HepG2 (cell line): ENCODE data around the gene IRF1. TPM values are rescaled to one million over a fixed set of nuclear protein-coding genes. Genes with fewer than 3 reads are reported as not detected.
A peak's percentile ranks its signal among the peaks of the same experiment; 100 is the strongest.

Experiments used
- ARNT2 ChIP-seq: sonication (generic); formaldehyde crosslinking; IDR thresholded peaks from 2 replicates; pipeline ENCODE4 v1.8.0; 2022; ENCODE audit warnings: mild to moderate bottlenecking, low read depth, missing genetic modification reagents, moderate library complexity
- ATAD3A ChIP-seq: sonication (generic); formaldehyde crosslinking; IDR thresholded peaks from 2 replicates; pipeline ENCODE4 v1.4.0; 2020; ENCODE audit warnings: missing genetic modification reagents
- CEBPG ChIP-seq: IDR thresholded peaks from 2 replicates; pipeline ENCODE4 v1.6.1; 2016
- EHMT2 ChIP-seq: fragments of 200-600 bp; sonication (generic); IDR thresholded peaks from 2 replicates; pipeline ENCODE4 v1.7.0; 2017; ENCODE audit warnings: antibody characterized with exemption, low read depth, low read length, borderline replicate concordance
- MAFG ChIP-seq: sonication (generic); formaldehyde crosslinking; IDR thresholded peaks from 2 replicates; pipeline ENCODE4 v1.5.1; 2020; ENCODE audit warnings: mild to moderate bottlenecking, missing genetic modification reagents
- MEIS2 ChIP-seq: sonication (generic); formaldehyde crosslinking; IDR thresholded peaks from 2 replicates; pipeline ENCODE4 v1.9.0; 2021; ENCODE audit warnings: mild to moderate bottlenecking, missing genetic modification reagents
- MIER3 ChIP-seq: IDR thresholded peaks from 2 replicates; pipeline ENCODE4 v1.6.1; 2016; ENCODE audit warnings: missing compliant biosample characterization, borderline replicate concordance
- PHF21A ChIP-seq: sonication (generic); formaldehyde crosslinking; IDR thresholded peaks from 2 replicates; pipeline ENCODE4 v1.5.0; 2020; ENCODE audit warnings: mild to moderate bottlenecking, missing genetic modification reagents
- REXO4 ChIP-seq: sonication (generic); formaldehyde crosslinking; IDR thresholded peaks from 2 replicates; pipeline ENCODE4 v1.8.0; 2022; ENCODE audit warnings: missing genetic modification reagents, mild to moderate bottlenecking, borderline replicate concordance
- RXRB ChIP-seq: IDR thresholded peaks from 2 replicates; pipeline ENCODE4 v1.6.1; 2016; ENCODE audit warnings: borderline replicate concordance, missing genetic modification reagents, missing compliant biosample characterization
- SP4 ChIP-seq: sonication (generic); formaldehyde crosslinking; IDR thresholded peaks from 2 replicates; pipeline ENCODE4 v1.8.1; 2023; ENCODE audit warnings: mild to moderate bottlenecking, missing genetic modification reagents
- TAF15 ChIP-seq: fragments of 200-400 bp; formaldehyde crosslinking; IDR thresholded peaks from one replicate; pipeline ENCODE4 v1.6.1; 2018; ENCODE audit warnings: mild to moderate bottlenecking, low read depth, low read length; ENCODE audit not compliant: poor library complexity, severe bottlenecking
- TARDBP ChIP-seq: sonication (generic); formaldehyde crosslinking; IDR thresholded peaks from 2 replicates; pipeline ENCODE4 v1.8.0; 2022; ENCODE audit warnings: mild to moderate bottlenecking, missing genetic modification reagents
- ZKSCAN8 ChIP-seq: IDR thresholded peaks from 2 replicates; pipeline ENCODE4 v1.6.1; 2016; ENCODE audit warnings: borderline replicate concordance, missing genetic modification reagents, missing compliant biosample characterization
- ZNF329 ChIP-seq: sonication (generic); formaldehyde crosslinking; IDR thresholded peaks from 2 replicates; pipeline ENCODE4 v1.9.0; 2021; ENCODE audit warnings: low read depth, mild to moderate bottlenecking, missing genetic modification reagents
- ZNF333 ChIP-seq: sonication (generic); formaldehyde crosslinking; IDR thresholded peaks from 2 replicates; pipeline ENCODE4 v1.4.0; 2020; ENCODE audit warnings: mild to moderate bottlenecking, missing genetic modification reagents, borderline replicate concordance
- ZNF337 ChIP-seq: sonication (generic); formaldehyde crosslinking; IDR thresholded peaks from 2 replicates; pipeline ENCODE4 v1.5.1; 2020; ENCODE audit warnings: missing genetic modification reagents, low read depth, mild to moderate bottlenecking, borderline replicate concordance
- ZNF354B ChIP-seq: sonication (generic); formaldehyde crosslinking; IDR thresholded peaks from 2 replicates; pipeline ENCODE4 v1.8.0; 2022; ENCODE audit warnings: mild to moderate bottlenecking, missing genetic modification reagents
- ZNF766 ChIP-seq: sonication (generic); formaldehyde crosslinking; IDR thresholded peaks from 2 replicates; pipeline ENCODE4 v1.5.0; 2020; ENCODE audit warnings: missing genetic modification reagents, borderline replicate concordance
- ZSCAN25 ChIP-seq: sonication (generic); formaldehyde crosslinking; IDR thresholded peaks from 2 replicates; pipeline ENCODE4 v1.8.0; 2022; ENCODE audit warnings: mild to moderate bottlenecking, missing genetic modification reagents
- polyA plus RNA-seq, 8 experiments: library from polyadenylated mRNA; depleted of rRNA in 3 of 8; stranded (reverse) in 7 of 8; unstranded in 1 of 8; fragments of >200 nt; fragmentation: Illumina TruSeq in 4 of 8; extraction: Trizol in 4 of 8; gene quantifications; 2 replicates each; pipeline versions ENCODE4 v1.2.1 to v1.2.3, GENCODE V29; 2011 to 2016; ENCODE audit warnings: low read depth in 4 of 8, missing spikeins in 1 of 8, mixed read lengths in 1 of 8; ENCODE audit not compliant: insufficient read depth in 1 of 8
- total RNA-seq, 5 experiments: library from RNA; depleted of rRNA; stranded (reverse); fragments of >200 nt; fragmentation: Illumina TruSeq; extraction: Trizol; gene quantifications; 2 replicates each; pipeline ENCODE4 v1.2.3, GENCODE V29; 2016; ENCODE audit warnings: low read depth in 1 of 5
- TF ChIP-seq, protein P1 (sequence below): sonication (generic); formaldehyde crosslinking; IDR thresholded peaks from 2 replicates; pipeline ENCODE4 v1.4.0; 2020; ENCODE audit warnings: mild to moderate bottlenecking, missing genetic modification reagents
- TF ChIP-seq, protein P2 (sequence below): sonication (generic); formaldehyde crosslinking; IDR thresholded peaks from 2 replicates; pipeline ENCODE4 v1.4.0; 2020; ENCODE audit warnings: mild to moderate bottlenecking, missing genetic modification reagents
- TF ChIP-seq, protein P3 (sequence below): sonication (generic); formaldehyde crosslinking; IDR thresholded peaks from 2 replicates; pipeline ENCODE4 v1.4.0; 2020; ENCODE audit warnings: mild to moderate bottlenecking, low read depth, missing genetic modification reagents

The IRF1 gene
- total and polyA plus RNA-seq, 2 of the 13 experiments (the other 11 are each of a cell fraction or from before 2014, with no cell fraction given): 4.1 to 8.8 TPM

DNA sequence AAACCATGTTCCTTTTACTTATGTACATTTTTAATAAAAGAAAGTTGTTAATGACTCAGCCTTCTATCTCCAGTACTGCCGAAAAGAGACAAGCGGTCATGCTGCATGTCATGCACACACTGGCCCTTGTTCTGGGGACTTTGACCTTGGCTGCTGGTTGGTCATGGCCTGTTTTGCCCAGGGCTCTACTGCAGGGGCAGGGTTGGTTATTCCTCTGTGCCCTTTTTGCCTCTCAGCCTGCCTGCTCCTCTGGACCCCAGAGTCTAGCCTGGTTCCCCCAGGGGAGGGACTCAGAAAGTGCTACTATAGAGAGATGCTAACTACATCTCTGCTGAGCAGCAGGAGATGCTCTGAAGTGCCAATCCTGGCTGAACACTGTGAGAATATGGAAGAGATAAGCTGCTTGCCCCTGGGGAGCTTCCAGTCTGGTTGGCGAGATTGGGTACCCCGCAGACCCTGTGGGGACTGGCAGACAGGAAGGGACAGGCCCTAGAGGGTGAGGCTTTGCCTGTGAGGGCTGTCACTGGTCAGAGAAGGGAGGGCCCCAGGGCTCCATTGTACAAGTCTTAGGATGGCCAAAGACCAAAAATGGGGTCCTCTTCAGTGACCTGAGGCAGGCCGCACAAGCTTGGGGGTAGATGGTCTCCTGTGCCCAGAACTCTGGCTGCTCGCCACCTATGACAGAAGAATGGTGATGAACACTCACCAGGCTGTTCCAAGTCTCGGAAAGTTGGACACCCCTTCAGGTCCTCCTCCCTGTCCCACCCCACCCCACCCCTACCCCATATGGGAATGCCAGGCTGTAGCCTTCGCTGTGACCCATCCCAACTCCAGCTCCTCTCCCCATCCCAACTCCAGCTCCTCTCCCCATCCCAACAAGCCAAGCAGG lies 14.3 kb downstream of the IRF1 start (continued):
- no peak for TF ChIP-seq ZKSCAN8 (CRISPR knock-in tag)
- TF ChIP-seq TAF15: no peak
- TF ChIP-seq MEIS2 (CRISPR knock-in tag): 0 out of 2 replicates have a peak, but pooled peaks have one; percentile 13
- TF ChIP-seq ATAD3A (CRISPR knock-in tag): no peak
- TF ChIP-seq MAFG (CRISPR knock-in tag): no peak
- no peak for TF ChIP-seq SP4 (CRISPR knock-in tag)
- TF ChIP-seq ZNF333 (CRISPR knock-in tag): 0 out of 2 replicates have a peak, but pooled peaks have one; percentile 6
- no peak for TF ChIP-seq ZNF337 (CRISPR knock-in tag)
- no peak for TF ChIP-seq REXO4
- TF ChIP-seq, protein P1, sequence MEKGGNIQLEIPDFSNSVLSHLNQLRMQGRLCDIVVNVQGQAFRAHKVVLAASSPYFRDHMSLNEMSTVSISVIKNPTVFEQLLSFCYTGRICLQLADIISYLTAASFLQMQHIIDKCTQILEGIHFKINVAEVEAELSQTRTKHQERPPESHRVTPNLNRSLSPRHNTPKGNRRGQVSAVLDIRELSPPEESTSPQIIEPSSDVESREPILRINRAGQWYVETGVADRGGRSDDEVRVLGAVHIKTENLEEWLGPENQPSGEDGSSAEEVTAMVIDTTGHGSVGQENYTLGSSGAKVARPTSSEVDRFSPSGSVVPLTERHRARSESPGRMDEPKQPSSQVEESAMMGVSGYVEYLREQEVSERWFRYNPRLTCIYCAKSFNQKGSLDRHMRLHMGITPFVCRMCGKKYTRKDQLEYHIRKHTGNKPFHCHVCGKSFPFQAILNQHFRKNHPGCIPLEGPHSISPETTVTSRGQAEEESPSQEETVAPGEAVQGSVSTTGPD (CRISPR knock-in tag): 0 out of 2 replicates have a peak, but pooled peaks have one; percentile 42
- 0 out of 2 replicates have a peak, but pooled peaks have one; percentile 25 for TF ChIP-seq PHF21A
- peak; percentile 35; the same call in 1 of the 2 replicates for TF ChIP-seq ZNF354B (CRISPR knock-in tag)
- no peak; the same call in 1 of the 2 replicates for TF ChIP-seq MIER3 (CRISPR knock-in tag)
- TF ChIP-seq ZNF329 (CRISPR knock-in tag): no peak
- TF ChIP-seq EHMT2: peak; percentile 31; the same call in 1 of the 2 replicates
- TF ChIP-seq ZSCAN25 (CRISPR knock-in tag): no peak
- TF ChIP-seq, protein P2, sequence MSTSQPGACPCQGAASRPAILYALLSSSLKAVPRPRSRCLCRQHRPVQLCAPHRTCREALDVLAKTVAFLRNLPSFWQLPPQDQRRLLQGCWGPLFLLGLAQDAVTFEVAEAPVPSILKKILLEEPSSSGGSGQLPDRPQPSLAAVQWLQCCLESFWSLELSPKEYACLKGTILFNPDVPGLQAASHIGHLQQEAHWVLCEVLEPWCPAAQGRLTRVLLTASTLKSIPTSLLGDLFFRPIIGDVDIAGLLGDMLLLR (CRISPR knock-in tag): no peak
- no peak for TF ChIP-seq ARNT2 (CRISPR knock-in tag)
- TF ChIP-seq ZNF766 (CRISPR knock-in tag): peak; percentile 16; the same call in 1 of the 2 replicates
- TF ChIP-seq TARDBP (CRISPR knock-in tag): peak; percentile 42; the same call in 1 of the 2 replicates
- TF ChIP-seq, protein P3, sequence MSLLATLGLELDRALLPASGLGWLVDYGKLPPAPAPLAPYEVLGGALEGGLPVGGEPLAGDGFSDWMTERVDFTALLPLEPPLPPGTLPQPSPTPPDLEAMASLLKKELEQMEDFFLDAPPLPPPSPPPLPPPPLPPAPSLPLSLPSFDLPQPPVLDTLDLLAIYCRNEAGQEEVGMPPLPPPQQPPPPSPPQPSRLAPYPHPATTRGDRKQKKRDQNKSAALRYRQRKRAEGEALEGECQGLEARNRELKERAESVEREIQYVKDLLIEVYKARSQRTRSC: no peak
- peak; percentile 22; the same call in 1 of the 2 replicates for TF ChIP-seq RXRB (CRISPR knock-in tag)
- no peak for TF ChIP-seq CEBPG
